ENCODE results near the gene KHDC3L. TPM values are rescaled to one million over a fixed set of nuclear protein-coding genes. Genes with fewer than 3 reads are reported as not detected.

The KHDC3L gene, protein sequence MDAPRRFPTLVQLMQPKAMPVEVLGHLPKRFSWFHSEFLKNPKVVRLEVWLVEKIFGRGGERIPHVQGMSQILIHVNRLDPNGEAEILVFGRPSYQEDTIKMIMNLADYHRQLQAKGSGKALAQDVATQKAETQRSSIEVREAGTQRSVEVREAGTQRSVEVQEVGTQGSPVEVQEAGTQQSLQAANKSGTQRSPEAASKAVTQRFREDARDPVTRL
- not detected for total RNA-seq
- long read RNA-seq: 0 reads

DNA sequence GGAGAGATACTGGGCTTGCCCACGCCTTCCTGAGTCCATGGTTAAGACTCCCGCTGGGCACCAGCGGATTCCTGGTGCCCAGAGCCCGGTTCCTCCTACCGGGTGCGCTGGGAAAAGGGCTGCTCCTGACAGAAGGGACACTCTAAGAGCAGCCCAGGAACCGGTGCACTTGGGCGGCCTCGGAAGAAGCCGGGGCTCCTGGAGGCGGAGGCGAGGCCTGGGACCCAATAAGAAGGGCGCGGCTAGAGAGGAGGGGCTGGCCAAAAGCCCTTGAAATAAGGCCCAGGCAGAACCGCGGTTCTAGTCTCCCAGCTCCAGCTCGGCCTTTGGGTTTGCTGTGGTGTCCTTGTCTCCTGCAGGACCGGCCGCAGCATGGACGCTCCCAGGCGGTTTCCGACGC lies at the start of gene KHDC3L:
Gene KHDC3L, plus strand, starts transcription at position 301 of the 400 bp plus-strand sequence. Its CDS starts 72 bp downstream, at position 373.
- ATAC-seq (no peak), DNase-seq (no peak)
- intact Hi-C loops (cut with micrococcal nuclease): no loop called here

- ATAC-seq (no peak), DNase-seq (no peak)
- intact Hi-C loops (cut with micrococcal nuclease): no loop called here
Measured at GRCh38 chr6:73314577-73315492, 47.6 kb upstream of the KHDC3L start.

DNA sequence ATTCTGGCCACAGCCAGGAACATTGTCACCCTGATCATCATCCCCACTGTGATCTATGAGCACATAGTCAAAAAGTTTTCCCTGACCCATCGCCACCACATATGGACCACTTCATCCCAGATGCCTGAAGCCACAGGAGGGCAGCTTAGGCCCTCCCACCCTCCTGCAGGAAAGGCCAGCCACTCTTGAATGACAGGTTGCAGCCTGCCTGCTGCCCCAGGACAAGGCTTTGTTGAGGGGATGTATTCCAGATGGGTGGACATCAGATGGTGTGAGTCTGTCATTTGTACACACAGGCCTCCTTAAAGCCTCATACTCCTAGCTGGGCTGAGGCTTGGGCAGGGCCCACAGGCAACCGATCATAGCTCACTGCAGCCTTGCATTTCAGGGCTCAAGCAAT lies 39.1 kb upstream of the KHDC3L start:
- DNase-seq (no peak), ATAC-seq (no peak)
- intact Hi-C loops (cut with micrococcal nuclease): no loop called here

DNA sequence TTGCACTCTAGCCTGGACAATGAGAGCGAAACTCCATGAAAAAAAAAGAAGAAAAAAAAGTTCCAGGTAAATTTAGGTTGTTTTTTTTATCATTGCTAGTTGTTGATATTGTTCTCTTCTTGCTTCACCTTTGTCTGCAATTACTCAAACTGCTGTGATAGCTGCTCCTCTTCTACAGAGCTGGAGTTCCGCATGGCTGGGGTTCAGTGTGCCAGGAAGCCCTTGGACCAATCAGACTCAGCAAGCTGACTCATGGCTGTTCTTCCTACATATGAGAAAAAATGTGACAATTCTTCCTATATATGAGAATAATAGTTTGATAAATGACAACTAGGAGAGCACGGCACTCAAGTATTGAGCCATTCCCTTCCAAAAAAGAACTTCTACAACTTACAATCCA lies 36.8 kb upstream of the KHDC3L start:
- DNase-seq (no peak), ATAC-seq (no peak)
- intact Hi-C loops (cut with micrococcal nuclease): no loop called here

- ATAC-seq (no peak), DNase-seq (no peak)
- intact Hi-C loops (cut with micrococcal nuclease): no loop called here
Measured at GRCh38 chr6:73328790-73329189, 33.7 kb upstream of the KHDC3L start.

GRCh38 chr6:73329201-73329600 lies 33.3 kb upstream of the KHDC3L start:
- intact Hi-C loops (cut with micrococcal nuclease): no loop called here
- ATAC-seq (no peak), DNase-seq (no peak)

DNA sequence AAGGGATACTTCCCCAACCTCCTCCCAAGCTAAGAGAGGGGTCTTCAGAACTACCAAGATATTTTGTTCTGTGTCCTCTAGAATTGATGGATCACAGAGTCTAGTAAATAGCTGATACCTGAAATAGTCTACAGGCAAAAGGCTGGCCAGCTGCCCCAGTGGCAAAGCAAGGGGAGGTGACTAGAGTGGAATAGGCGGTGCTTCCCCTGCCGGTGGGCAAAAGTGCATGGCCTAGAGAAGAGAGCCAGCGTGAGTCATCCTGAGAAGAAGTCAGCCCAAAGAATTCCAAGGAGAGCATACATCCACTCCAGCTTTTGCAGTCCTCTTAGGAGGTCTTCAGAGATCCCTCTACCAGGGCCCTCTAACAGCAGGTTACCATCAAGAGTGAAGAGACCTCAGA lies 23.1 kb upstream of the KHDC3L start:
- ATAC-seq: no peak
- intact Hi-C loops (cut with micrococcal nuclease): no loop called here

DNA sequence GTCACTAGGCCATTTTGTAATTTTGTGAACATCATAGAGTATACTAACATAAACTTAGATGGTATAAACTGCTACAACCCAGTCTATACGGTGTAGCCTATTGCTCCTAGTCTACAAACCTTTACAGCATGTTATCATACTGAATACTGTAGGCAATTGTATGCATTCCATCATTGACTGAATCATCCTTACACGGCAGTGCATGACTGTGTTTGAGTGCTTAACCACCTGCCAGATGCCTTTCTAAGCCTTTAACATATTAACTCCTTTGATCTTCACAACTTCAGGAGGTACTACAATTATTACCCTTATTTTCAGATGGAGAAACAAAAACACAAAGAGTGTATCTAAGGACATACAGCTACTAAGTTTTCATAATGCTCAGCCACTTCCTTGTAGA lies 22.4 kb upstream of the KHDC3L start:
- intact Hi-C loops (cut with micrococcal nuclease): no loop called here
- no peak for ATAC-seq
- no peak for DNase-seq

More for the DNA sequence above, 23.1 kb upstream of the KHDC3L start:
- DNase-seq: no peak

DNA sequence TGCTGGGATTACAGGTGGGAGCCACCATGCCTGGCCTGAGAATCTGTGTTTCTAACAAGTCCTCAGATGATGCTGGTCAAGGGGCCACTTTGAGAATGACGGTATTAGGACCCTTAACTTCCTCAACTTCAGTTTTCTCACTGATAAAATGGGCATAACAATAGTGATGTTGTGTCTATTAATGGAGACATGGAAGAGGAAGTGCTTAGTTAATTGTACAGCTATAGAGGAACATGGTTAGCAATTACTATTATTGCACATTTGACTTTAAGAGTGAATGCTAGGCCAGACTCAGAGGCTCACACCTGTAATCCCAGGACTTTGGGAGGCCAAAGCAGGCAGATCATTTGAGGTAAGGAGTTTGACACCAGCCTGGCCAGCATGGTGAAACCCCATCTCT lies 21.1 kb upstream of the KHDC3L start:
- DNase-seq: no peak
- intact Hi-C loops (cut with micrococcal nuclease): no loop called here
- no peak for ATAC-seq

- intact Hi-C loops (cut with micrococcal nuclease): no loop called here
- DNase-seq: no peak
- no peak for ATAC-seq
Measured at GRCh38 chr6:73342174-73342573, 20.3 kb upstream of the KHDC3L start.

DNA sequence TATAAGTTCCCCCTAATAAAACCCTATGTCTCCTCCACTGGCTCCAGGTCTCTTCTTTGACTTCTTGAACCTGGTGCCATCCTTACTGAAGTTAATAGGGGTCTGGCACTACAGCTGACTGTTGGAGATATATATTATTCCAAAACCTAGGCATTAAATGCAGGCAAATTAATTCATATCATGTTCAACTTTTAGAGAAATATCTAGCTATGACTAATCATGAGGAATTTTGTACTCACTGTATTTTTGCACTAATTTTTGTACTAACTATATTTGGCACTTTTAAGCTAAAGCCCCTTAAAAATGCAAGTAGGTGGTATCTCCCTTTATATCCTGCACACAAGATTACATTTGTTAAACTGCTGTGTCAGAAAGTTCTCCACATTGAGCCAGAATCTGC lies 19.3 kb upstream of the KHDC3L start:
- intact Hi-C loops (cut with micrococcal nuclease): no loop called here
- DNase-seq (no peak), ATAC-seq (no peak)

DNA sequence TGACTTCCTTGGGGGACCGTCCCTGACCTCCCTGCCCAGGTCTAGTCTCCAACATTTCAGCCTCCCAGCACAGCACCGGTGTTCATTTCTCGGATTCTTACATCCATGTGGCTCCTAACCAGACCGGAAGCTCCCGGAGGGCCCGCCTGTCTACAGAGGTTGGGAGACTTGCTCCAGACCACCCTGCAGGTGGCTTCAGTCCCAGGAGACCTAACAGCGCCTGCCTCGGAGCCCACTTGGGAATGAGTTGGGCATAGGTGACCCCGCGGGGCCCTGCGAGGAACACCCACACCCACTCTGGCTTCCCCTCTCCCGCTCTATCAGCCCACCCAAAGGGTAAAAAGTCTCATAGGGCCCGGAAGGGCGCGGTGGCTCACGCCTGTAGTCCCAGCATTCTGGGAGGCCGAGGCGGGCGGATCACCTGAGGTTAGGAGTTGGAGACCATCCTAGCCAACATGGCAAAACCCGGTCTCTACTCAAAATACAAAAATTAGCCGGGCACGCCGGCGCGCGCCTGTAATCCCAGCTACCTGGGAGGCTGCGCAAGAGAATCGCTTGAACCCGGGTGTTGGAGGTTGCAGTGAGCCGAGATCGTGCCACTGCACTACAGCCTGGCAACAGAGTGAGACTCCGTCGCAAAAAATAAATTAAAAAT lies 13.8 kb upstream of the KHDC3L start:
- intact Hi-C loops (cut with micrococcal nuclease): no loop called here
- ATAC-seq: no peak
- no peak for DNase-seq

- intact Hi-C loops (cut with micrococcal nuclease): no loop called here
- no peak for DNase-seq
- no peak for ATAC-seq
Measured at GRCh38 chr6:73349311-73349710, 13.1 kb upstream of the KHDC3L start.

DNA sequence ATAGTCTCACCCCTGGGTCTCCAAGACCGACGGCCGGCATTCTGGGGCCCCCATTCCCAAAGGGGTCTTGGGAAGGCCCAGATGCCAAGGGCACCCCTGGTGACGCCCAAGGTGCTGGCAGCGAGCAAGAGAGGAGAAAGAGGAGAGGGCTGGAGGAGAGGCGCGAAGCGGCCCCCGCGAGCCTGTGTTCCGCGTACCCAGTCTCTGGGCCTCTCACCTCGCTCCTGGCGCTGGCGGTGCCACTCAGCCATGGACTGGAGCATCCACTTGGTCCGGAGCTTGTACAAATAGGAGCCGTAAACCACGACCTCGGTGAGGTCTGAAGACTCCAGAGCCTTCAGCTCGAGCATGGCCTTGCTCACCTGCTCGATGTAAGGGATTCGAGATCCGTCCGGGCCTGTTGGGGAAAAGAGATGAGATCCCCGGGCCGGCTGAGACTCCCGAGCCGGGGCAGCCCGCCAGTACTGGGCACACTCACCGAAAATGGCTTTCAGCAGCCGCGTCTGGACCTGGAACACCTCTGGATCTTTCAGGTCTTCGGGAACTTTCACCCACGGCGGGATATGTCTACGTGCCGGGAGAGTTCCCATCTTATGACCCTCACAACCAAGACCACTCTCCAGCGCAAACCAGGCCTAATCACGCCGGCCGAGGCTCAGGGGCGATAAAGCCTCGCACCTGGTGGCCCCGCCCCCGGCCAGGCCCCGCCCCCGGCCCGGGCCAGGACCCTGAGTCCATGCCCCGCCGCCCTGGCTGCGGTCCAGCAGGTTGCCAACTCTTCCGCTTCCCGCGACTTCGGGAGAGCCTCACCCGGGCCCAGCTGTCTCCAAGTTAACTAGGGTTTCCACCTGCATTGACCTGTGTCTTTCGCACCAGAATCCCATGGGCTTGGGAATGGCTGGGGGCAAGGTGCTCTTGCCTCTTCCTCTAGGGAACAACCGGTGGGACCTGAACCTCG lies 8.5 kb upstream of the KHDC3L start, which contains the start of gene DPPA5:
Gene DPPA5, minus strand, starts transcription at position 641 of the 958 bp plus-strand sequence. Its CDS starts 51 bp downstream, at position 590.
- ATAC-seq: no peak
- intact Hi-C loops (cut with micrococcal nuclease): no loop called here
- no peak for DNase-seq

- no peak for DNase-seq
- intact Hi-C loops (cut with micrococcal nuclease): no loop called here
- no peak for ATAC-seq
Measured at GRCh38 chr6:73362869-73363536, 545 bp downstream of the KHDC3L start.

DNA sequence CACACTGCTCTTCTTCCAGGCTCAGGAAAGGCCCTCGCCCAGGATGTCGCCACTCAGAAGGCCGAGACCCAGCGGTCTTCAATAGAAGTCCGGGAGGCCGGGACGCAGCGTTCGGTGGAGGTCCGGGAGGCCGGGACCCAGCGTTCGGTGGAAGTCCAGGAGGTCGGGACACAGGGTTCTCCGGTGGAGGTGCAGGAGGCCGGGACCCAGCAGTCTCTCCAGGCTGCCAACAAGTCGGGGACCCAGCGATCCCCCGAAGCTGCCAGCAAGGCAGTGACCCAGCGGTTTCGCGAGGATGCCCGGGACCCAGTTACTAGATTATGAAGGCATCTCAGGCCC lies 1.0 kb downstream of the KHDC3L start:
- DNase-seq (no peak), ATAC-seq (no peak)
- intact Hi-C loops (cut with micrococcal nuclease): no loop called here

DNA sequence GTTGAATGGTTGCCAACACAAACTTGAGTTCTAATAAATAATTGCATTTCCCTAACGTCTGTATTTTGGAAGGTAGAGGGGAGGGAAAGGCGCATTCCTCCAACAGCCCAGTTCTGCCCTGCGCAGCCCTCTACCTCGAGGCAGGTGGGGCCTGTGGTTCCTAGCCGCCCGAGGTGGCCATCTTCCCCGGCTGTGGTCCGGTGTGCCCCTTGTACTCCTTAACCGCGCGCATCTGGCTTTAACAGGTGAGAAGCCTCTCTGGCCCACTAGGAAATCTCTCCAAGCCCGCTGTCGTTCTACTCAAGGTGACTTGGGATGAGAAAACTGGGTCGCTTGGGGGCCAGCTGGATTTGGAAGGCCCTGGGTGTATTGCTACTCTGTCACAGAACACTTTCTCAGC lies 1.7 kb downstream of the KHDC3L start:
- ATAC-seq (no peak), DNase-seq (no peak)
- intact Hi-C loops (cut with micrococcal nuclease): no loop called here

- intact Hi-C loops (cut with micrococcal nuclease): no loop called here
- DNase-seq: no peak
- no peak for ATAC-seq
Measured at GRCh38 chr6:73364549-73364948, 2.1 kb downstream of the KHDC3L start.

All from left ventricle myocardium superior (tissue), 1 donor.